ENCODE measurements around the gene FFAR1. TPM values are rescaled to one million over a fixed set of nuclear protein-coding genes. Genes with fewer than 3 reads are reported as not detected.
"Not testable (repeated sequence)": the region's sequence is repeated elsewhere in the genome, so short reads cannot be mapped to it uniquely, and the experiment has no call there.

FFAR1 gene
- total RNA-seq, 2 donors from 2014 or later: not detected

DNA sequence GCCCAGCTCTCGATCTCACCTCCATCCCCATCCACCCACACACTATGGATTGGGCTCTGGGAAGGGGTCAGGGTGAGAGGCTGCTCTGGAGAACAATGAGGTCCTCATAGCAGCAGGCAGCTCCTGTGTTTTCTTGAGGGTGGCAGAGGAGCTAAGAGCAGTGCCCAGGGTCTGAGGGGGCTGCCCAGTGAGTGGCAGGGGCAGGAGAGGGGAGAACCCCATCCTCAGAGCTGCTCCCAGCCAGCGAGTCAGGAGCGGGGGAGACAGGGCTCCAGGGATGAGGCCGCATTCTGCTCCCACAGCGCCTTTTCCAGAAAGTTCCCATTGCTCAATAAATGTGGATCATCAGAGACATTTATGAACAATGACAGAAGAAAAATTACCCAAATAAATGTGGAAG lies 12.4 kb downstream of the FFAR1 start:
- H3K9me3 ChIP-seq; H3K4me1 ChIP-seq (ENCODE audit: control insufficient read depth in 1 of 2, low read depth in 2 of 2); H3K27me3 ChIP-seq (replicated peaks; ENCODE audit: insufficient read depth); ATAC-seq (ENCODE audit: insufficient number of reproducible peaks, low FRiP score, low read depth); H3K27ac ChIP-seq; DNase-seq (ENCODE audit: low spot score); H3K4me3 ChIP-seq; H3K36me3 ChIP-seq: not testable (repeated sequence)

DNA sequence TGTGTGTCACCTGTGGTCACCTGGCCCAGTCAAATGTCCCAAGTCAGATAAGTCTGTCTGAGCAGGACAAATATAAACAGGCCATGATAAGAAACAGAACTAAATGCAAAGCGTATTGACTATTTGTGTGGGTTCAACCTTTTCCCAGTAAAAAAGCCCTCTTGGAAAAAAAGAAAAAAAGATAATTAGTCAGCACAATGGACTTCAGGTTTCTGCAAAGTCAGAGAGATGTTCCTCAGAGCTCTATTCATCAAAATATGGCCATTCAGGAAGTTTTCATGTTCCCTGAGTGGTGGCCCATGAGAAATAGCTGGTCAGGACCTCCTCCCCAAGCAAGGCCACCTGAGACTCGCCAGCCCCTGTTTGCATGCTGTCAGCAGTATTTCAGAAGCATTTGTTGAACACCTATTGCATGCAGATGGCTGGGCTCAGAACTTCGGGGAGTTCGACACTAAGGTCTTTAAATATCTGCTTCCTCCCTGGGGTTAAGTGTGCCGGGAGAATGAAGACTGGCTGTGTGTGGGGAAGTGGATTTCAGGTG lies 13.2 kb downstream of the FFAR1 start:
- H3K27me3 ChIP-seq (replicated peaks; ENCODE audit: insufficient read depth): no peaks in the 10 kb centered on the region
- H3K9me3 ChIP-seq: no peaks in the 10 kb centered on the region
- H3K27ac ChIP-seq: no peak overlapping the region
- H3K4me3 ChIP-seq: no peak overlapping the region
- ATAC-seq (ENCODE audit: insufficient number of reproducible peaks, low FRiP score, low read depth) (no peak), DNase-seq (ENCODE audit: low spot score) (no peak)
- TF ChIP-seq, protein P1, sequence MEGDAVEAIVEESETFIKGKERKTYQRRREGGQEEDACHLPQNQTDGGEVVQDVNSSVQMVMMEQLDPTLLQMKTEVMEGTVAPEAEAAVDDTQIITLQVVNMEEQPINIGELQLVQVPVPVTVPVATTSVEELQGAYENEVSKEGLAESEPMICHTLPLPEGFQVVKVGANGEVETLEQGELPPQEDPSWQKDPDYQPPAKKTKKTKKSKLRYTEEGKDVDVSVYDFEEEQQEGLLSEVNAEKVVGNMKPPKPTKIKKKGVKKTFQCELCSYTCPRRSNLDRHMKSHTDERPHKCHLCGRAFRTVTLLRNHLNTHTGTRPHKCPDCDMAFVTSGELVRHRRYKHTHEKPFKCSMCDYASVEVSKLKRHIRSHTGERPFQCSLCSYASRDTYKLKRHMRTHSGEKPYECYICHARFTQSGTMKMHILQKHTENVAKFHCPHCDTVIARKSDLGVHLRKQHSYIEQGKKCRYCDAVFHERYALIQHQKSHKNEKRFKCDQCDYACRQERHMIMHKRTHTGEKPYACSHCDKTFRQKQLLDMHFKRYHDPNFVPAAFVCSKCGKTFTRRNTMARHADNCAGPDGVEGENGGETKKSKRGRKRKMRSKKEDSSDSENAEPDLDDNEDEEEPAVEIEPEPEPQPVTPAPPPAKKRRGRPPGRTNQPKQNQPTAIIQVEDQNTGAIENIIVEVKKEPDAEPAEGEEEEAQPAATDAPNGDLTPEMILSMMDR (IDR thresholded peaks at IDR 0.05): no peak
- H3K4me1 ChIP-seq (ENCODE audit: control insufficient read depth in 1 of 2, low read depth in 2 of 2): no peaks in the 10 kb centered on the region
- no peaks in the 10 kb centered on the region for H3K36me3 ChIP-seq

DNA sequence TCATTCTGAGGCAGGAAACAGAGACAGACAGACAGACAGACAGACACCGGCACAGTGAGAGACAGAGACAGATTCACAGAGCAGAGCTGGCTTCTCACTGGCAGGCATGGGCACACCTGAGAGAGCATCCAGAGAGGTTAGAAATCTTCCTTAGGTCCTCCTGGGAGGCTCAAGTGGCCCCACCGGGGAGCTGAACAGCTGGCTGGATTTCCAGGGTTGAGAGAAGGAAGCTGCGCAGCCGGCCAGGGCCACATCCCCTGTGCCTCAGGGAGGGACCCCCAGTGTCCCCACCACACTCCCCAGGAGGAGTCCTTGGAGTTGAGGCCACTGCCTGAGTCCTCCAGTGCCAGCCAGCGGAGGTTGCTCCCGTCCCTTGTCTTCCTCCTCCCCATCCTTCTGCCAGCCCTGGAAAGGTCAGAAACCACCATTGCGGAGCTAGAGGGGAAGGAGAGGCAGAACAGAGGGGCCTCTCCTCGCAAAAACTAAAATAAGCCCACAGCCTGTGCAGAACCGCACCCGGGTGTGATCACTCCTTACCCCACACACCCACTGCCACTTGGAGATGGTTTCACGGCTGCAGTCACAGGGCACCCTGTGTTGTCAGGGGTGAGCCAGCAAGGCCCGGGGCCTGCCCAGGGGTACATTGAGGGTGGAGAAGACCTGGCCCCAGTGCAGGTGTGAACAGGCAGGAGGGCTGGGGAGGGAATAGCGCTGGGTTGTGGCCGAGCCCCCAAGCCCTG lies 14.7 kb downstream of the FFAR1 start:
- Histone ChIP-seq H3K9me3 (no peaks in the 10 kb centered on the region), H3K27me3 (replicated peaks; ENCODE audit: insufficient read depth) (no peaks in the 10 kb centered on the region), H3K4me1 (ENCODE audit: control insufficient read depth in 1 of 2, low read depth in 2 of 2) (no peaks in the 10 kb centered on the region), H3K36me3 (no peaks in the 10 kb centered on the region), H3K27ac (no peak overlapping the region), H3K4me3 (no peak overlapping the region)
- ATAC-seq (ENCODE audit: insufficient number of reproducible peaks, low FRiP score, low read depth): no peak
- TF ChIP-seq, protein P1 (IDR thresholded peaks at IDR 0.05): no peak
- no peak for DNase-seq (ENCODE audit: low spot score)

DNA sequence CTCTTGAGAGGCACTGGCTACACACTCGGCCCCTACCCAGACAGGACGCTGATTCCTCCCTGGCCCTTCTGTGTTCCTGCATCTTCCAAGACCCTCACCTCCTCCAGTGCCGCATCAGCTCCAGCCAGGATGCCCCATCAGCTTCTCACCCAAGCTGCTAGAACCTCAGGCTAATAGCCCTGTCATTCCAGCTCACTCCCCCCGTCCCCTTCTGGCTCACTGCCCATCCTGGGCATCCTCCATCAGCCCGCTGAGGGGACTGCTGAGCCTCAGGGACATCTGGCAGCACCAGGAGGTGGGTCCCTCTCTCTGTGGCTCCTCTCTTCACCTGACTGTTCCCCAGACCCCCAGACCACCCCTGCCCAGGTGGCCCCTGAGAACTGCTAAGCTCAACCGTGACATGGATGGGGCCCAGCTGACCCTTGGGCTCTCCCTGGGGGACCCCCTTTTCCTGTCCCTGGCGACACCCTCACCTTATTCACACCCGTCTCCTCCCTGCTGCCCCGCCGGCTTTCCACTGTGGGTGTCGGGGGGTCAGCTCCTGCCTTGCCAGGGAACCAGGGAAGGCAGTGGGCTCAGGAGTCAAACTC lies 15.4 kb downstream of the FFAR1 start:
- no peaks in the 10 kb centered on the region for H3K9me3 ChIP-seq
- no peaks in the 10 kb centered on the region for H3K36me3 ChIP-seq
- no peaks in the 10 kb centered on the region for H3K4me1 ChIP-seq (ENCODE audit: control insufficient read depth in 1 of 2, low read depth in 2 of 2)
- ATAC-seq (ENCODE audit: insufficient number of reproducible peaks, low FRiP score, low read depth) (no peak), DNase-seq (ENCODE audit: low spot score) (no peak)
- H3K27me3 ChIP-seq (replicated peaks; ENCODE audit: insufficient read depth): no peaks in the 10 kb centered on the region
- no peak overlapping the region for H3K4me3 ChIP-seq
- TF ChIP-seq, protein P1 (IDR thresholded peaks at IDR 0.05): no peak
- H3K27ac ChIP-seq: no peak overlapping the region

DNA sequence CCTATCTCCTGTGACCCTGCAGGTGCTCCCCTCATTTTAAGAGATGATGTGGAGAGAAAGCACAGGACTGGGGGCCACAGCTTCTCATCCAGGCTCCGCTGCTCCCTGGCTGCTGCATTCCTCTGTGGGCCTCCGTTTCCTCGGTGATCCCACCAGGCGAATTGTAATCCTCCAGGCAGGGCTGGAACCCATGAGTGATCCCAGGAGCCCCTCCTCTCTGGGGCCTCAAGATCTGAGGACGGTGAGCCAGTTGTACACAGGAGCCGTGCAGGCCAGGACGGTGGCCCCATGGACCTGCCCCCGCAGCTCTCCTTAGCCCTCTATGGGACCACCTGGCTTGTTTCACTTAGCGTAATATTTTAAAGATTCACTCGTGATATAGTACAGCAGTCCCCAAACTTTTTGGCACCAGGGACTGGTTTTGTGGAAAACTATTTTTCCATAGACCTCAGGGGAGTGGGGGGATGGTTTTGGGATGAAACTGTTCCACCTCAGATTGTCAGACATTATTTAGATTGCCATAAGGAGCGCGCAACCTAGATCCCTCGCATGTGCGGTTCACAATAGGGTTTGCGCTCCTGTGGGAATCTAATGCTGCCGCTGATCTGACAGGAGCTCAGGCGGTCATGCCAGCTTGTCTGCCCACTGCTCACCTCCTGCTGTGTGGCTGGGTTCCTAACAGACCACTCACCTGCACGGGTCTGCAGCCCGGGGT lies 16.2 kb downstream of the FFAR1 start:
- no peak for DNase-seq (ENCODE audit: low spot score)
- Histone ChIP-seq H3K4me3 (no peak overlapping the region), H3K4me1 (ENCODE audit: control insufficient read depth in 1 of 2, low read depth in 2 of 2) (no peaks in the 10 kb centered on the region), H3K36me3 (no peaks in the 10 kb centered on the region), H3K27me3 (replicated peaks; ENCODE audit: insufficient read depth) (no peaks in the 10 kb centered on the region), H3K9me3 (no peaks in the 10 kb centered on the region), H3K27ac (no peak overlapping the region)
- TF ChIP-seq, protein P1 (IDR thresholded peaks at IDR 0.05): no peak
- no peak for ATAC-seq (ENCODE audit: insufficient number of reproducible peaks, low FRiP score, low read depth)

All from thoracic aorta (tissue), 2 donors.